Fibroblast of the aortic adventitia (primary cell): ENCODE data around the gene BCL2L13. TPM values are rescaled to one million over a fixed set of nuclear protein-coding genes. Genes with fewer than 3 reads are reported as not detected.

Source experiments
- DNase-seq: peaks from one replicate; pipeline ENCODE4 v3.0.0-alpha.2; 2010; ENCODE audit warnings: low read depth
- H3K4me3 ChIP-seq: 2 replicates; pipeline ENCODE4 v1.5.1; 2011; ENCODE audit warnings: low read depth, mild to moderate bottlenecking, control low read depth, low read length, moderate library complexity
- total RNA-seq: library from RNA; depleted of rRNA; stranded (reverse); fragments of >200 nt; gene quantifications from 2 replicates; pipeline ENCODE4 v1.2.3, GENCODE V29; 2012; ENCODE audit warnings: low replicate concordance
- TF ChIP-seq, protein P1 (sequence below): IDR thresholded peaks from 2 replicates; pipeline ENCODE4 v1.5.1; 2011; ENCODE audit warnings: mild to moderate bottlenecking, low read length, control low read depth, inconsistent platforms; ENCODE audit not compliant: insufficient read depth

The BCL2L13 gene
- total RNA-seq, 1 donor: 40.2 TPM

DNA sequence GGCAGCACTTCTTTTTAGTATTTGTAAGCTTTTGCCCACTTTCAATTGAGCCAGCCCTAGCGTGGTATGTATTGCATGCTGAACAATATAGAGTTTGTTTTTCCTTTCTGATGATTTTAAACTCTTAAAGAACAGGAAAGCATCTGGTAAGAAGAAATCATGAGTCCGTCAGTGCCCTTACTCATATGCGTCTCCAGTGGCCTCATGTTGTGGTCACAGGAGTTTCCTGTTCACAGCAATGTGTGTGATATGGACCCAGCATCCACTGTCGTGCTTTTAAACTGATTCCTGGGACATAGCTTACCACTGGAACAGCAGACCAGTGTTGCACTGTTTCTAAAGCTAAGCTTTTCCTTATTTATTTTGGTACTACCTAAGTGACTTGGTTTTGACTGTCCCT lies 95.6 kb downstream of the BCL2L13 start:
- peak; percentile 22 for DNase-seq
- H3K4me3 ChIP-seq: no peak overlapping the region
- TF ChIP-seq, protein P1, sequence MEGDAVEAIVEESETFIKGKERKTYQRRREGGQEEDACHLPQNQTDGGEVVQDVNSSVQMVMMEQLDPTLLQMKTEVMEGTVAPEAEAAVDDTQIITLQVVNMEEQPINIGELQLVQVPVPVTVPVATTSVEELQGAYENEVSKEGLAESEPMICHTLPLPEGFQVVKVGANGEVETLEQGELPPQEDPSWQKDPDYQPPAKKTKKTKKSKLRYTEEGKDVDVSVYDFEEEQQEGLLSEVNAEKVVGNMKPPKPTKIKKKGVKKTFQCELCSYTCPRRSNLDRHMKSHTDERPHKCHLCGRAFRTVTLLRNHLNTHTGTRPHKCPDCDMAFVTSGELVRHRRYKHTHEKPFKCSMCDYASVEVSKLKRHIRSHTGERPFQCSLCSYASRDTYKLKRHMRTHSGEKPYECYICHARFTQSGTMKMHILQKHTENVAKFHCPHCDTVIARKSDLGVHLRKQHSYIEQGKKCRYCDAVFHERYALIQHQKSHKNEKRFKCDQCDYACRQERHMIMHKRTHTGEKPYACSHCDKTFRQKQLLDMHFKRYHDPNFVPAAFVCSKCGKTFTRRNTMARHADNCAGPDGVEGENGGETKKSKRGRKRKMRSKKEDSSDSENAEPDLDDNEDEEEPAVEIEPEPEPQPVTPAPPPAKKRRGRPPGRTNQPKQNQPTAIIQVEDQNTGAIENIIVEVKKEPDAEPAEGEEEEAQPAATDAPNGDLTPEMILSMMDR: no peak

DNA sequence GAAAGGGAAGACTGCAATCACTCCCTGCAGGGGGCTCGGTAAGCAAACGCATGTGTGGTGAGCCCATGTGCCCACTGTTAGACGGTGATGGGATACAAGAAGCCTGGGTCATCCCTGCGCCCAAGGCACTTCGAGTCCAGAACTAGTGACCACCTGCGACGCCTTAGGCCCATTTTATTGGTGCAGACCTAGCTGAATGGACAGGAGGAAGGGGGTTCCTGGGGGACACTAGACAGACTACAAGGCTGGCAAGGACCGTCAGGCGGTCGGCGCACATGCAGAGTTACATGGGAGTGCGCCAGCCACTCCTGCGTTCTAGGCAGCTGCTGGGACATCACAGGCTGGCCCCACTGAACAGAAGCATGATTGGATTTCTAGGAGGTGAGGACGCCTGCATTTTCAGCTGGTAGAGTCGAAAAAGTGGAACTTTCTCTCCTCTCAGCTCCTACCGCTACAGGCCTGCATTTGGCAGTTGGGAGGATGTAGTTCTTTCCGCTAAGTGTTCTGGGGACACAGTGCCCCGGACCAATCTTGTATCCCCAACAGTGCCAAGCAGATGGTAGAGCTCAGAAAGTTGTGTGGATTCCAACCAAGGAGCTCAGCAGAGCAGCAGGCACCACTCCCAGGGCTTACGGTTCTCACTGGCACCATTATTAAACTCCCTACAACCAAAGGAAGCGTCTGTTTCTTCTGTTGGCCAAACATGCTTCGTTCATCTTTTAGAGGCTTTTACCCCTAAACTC lies 100.0 kb downstream of the BCL2L13 start:
- TF ChIP-seq, protein P1: no peak

DNA sequence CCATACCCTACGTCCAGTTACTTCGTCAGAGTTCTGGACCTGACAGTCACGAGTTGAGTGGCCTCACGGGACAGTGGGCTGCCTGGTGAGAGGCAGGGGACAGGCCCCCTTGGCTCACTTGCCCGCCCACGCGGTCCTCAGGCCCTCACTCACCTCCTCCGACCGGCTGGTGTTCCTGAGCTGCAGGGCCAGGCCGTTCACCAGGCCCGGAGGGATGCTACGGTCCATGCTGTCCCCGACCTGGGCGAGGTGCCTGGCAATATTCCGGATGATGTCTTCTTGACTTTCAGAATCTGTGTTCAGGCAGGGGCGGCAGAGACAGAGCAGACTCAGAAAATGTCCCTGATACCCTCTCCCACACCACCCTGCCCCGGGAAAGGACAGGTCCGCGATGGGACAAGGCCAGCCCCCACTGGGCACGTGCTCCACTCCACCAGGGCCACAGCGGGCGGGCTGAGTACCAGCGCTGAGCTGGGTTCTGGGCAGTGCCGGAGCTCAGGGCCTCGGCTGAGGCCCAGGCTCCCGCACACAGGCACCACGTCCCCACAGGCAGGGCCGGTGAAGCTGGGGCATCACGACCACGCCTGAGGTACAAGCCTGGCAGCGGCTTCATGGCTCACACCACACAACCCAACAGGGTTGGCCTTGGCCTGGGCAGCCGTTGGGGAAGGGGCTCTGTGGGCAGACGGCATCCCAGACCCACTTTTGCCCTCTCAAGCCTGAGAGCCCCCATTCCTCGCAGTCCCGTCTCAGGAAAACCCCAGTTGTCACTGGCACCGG lies 100.8 kb downstream of the BCL2L13 start:
- no peak for DNase-seq
- TF ChIP-seq, protein P1: no peak
- H3K4me3 ChIP-seq: no peak overlapping the region

More for the DNA sequence above, 100.0 kb downstream of the BCL2L13 start:
- H3K4me3 ChIP-seq: no peak overlapping the region
- no peak for DNase-seq

DNA sequence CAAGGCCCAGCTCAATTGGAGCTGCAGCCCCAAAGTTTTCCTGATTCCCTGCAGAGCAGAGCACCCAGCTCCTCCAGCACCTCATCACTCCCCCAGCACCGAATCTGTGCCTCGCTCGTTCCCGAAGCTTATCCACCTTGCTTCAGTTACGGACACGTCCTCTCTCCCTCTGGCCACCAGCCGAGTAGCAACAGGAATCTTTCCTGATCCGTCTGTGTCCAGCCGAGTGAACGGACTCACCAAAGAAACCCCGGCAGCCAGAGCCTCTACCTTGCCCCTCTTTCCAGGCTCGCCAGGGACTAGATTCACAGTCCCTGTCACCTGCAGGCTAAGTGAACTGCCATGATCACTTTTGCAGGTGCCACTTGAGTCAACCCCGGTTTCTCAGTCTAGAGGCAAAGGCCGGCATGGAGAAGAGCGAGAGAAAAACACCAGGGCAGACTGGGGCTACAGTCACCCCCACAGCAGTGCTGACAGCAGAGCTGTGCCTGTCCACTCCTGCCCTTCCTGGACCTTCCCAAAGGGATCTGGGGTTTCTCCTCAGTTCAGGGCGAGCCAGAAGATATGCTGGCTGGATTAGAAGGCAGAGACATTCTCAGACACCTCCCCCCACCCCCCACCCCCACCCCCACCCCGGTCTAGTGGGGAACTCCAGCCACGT lies 103.4 kb downstream of the BCL2L13 start:
- TF ChIP-seq, protein P1: peak; percentile 3
- DNase-seq: no peak

DNA sequence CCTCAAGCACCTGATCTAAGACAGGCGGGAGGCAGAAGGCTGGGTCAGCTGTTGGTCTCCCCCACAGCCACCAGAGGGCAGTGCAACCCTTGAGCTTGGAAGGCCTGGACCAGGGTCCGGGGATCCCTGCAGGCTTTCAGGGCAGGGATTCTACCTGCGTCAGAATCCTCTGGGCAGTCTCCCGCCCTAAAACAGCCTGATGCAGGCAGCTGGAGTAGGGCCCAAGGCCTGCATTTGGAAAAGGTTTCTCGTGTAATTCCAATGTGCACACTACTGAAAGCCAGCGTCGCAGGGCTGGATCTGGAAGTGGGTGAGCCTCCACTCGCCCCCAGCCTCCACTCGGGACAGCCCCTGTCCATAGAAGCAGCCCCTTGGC lies 104.0 kb downstream of the BCL2L13 start:
- TF ChIP-seq, protein P1: peak; percentile 93
- no peak overlapping the region for H3K4me3 ChIP-seq
- DNase-seq: peak; percentile 66

More for the DNA sequence above, 103.4 kb downstream of the BCL2L13 start:
- H3K4me3 ChIP-seq: no peak overlapping the region

DNA sequence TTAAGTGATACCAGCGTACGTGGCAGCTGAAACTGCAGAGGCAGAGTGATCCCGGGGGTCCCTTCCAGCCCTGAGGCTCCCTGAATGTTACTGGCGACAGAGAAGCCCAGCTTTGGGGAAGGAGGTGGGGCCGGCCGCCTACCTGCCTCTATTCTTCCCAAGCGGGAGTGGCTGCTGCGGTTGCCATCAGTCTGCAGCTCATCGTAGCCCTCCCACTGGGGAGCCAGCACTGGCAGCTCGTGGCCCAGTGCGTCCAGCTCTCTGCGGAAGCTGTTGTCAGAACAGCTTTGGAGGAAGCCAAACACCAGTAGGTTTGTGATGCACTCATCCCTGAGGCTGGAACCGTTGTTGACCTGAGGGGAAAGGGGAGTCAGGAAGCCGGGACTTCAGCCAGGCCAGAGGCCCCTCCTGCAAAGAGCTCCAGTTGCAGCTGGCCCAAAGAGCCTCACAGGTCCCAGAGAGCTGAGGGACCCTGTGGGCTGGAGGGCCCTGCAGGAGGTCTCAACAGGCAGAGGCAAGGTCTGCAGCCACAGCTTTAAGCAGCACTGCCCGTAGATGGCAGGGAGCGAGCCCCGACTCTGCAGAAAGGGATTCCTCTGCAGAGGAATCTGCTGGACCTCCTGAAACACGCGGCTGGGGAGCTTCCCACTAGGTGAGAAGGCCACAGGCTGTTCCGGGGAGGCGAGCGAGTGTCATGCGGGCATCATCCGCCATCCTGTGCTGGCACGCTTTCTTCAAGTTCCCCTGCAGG lies 105.3 kb downstream of the BCL2L13 start:
- TF ChIP-seq, protein P1: no peak
- no peak for DNase-seq
- no peak overlapping the region for H3K4me3 ChIP-seq
